Kidney (tissue), 14 donors: ENCODE measurements around the gene MAPK1. TPM values are rescaled to one million over a fixed set of nuclear protein-coding genes. Genes with fewer than 3 reads are reported as not detected.
"Not testable (repeated sequence)": the region's sequence is repeated elsewhere in the genome, so short reads cannot be mapped to it uniquely, and the experiment has no call there.

Experiments used
- DNase-seq, 5 donors: peaks; one replicate each; pipeline ENCODE4 v3.0.0-alpha.2; 2013 to 2020
- FAIRE-seq: peaks from 2 replicates; lab custom pipeline; 2012; peaks lifted over from hg19 to GRCh38; lab: Jason Lieb, UNC
- H3K27ac ChIP-seq, 2 donors: one replicate each; pipeline ENCODE4 v1.7.0; 2013; ENCODE audit warnings: low read depth in 2 of 2, low read length in 2 of 2, inconsistent platforms in 1 of 2
- H3K27me3 ChIP-seq: one replicate; pipeline ENCODE4 v1.7.1; 2013; ENCODE audit warnings: low read length, inconsistent platforms; ENCODE audit not compliant: control insufficient read depth, insufficient read depth
- H3K36me3 ChIP-seq, 3 donors: one replicate each; pipeline versions ENCODE4 v1.7.0 to v1.7.1; 2013; ENCODE audit warnings: low read length in 3 of 3, control low read depth in 1 of 3, inconsistent platforms in 1 of 3; ENCODE audit not compliant: insufficient read depth in 3 of 3, control insufficient read depth in 2 of 3
- H3K4me1 ChIP-seq, 3 donors: one replicate each; pipeline versions ENCODE4 v1.7.0 to v1.7.1; 2013; ENCODE audit warnings: low read length in 3 of 3, inconsistent platforms in 1 of 3, low read depth in 1 of 3; ENCODE audit not compliant: control insufficient read depth in 2 of 3, insufficient read depth in 2 of 3
- H3K4me3 ChIP-seq, 3 donors: one replicate each; pipeline versions ENCODE4 v1.7.0 to v1.8.1; 2013; ENCODE audit warnings: low read length in 3 of 3, control low read depth in 1 of 3, inconsistent platforms in 1 of 3
- H3K9ac ChIP-seq, 3 donors: one replicate each; pipeline versions ENCODE4 v1.7.0 to v1.7.1; 2013; ENCODE audit warnings: low read length in 3 of 3, control low read depth in 1 of 3, inconsistent platforms in 1 of 3
- H3K9me3 ChIP-seq, 3 donors: one replicate each; pipeline versions ENCODE4 v1.7.0 to v1.7.1; 2013; ENCODE audit warnings: low read length in 3 of 3, control low read depth in 1 of 3, inconsistent platforms in 1 of 3; ENCODE audit not compliant: control insufficient read depth in 2 of 3, insufficient read depth in 1 of 3
- CTCF ChIP-seq: IDR thresholded peaks from 3 replicates; pipeline ENCODE4 v1.5.1; 2012; ENCODE audit warnings: mild to moderate bottlenecking, moderate library complexity, borderline replicate concordance; ENCODE audit not compliant: insufficient read depth; ENCODE audit errors: extremely low read depth
- intact Hi-C: fragments of 100-400 bp; cut with DNase I; formaldehyde crosslinking; loops from one replicate; pipeline ENCODE4 v1.11.1; 2022
- polyA plus RNA-seq: library from polyadenylated mRNA; stranded (reverse); fragments of 350-450 nt; fragmentation: Illumina TruSeq; extraction: RNeasy Lipid Tissue Mini Kit (QIAGEN cat#74804); gene quantifications from one replicate; pipeline ENCODE4 v1.2.3, GENCODE V29; 2014; ENCODE audit warnings: low read depth, low replicate concordance; ENCODE audit not compliant: insufficient read depth
- total RNA-seq: library from RNA; stranded (reverse); fragmentation: NEBNext Ultra II Directional; extraction: Animal tissue kit (Norgen Biotek cat#: 25700); gene quantifications from one replicate; pipeline ENCODE4 v1.2.1, GENCODE V29; 2021
- donor health status: control.
- donor health status: control.
- donor health status: control.
- donor health status: control.
- donor health status: control.
- donor health status: DM: yes; HTN: yes; CAD: no.
- donor health status: Normal renal cell carcinoma (clear cell type).

The MAPK1 gene
- total and polyA plus RNA-seq, 2 donors from 2014 or later = 21.3 to 128 TPM

- H3K4me3 ChIP-seq = no peak overlapping the region
- H3K27me3 ChIP-seq = no peaks in the 10 kb centered on the region
- H3K9me3 ChIP-seq = no peaks in the 10 kb centered on the region
- TF ChIP-seq CTCF = no peak
- H3K36me3 ChIP-seq = no peaks in the 10 kb centered on the region
- DNase-seq = no peak
- peaks cover 0 to 3% (median under 1%) of the 10 kb centered on the region in 3 donors for H3K4me1 ChIP-seq
- no peak overlapping the region for H3K9ac ChIP-seq
- H3K27ac ChIP-seq = no peak overlapping the region
- intact Hi-C loops = no loop called here
- FAIRE-seq = no peak
Measured at GRCh38 chr22:21849489-21849888, 18.0 kb downstream of the MAPK1 start.

GRCh38 chr22:21848057-21848456 lies 19.4 kb downstream of the MAPK1 start:
- H3K9ac ChIP-seq, H3K36me3 ChIP-seq, H3K4me1 ChIP-seq, FAIRE-seq, H3K4me3 ChIP-seq, H3K9me3 ChIP-seq, H3K27ac ChIP-seq, H3K27me3 ChIP-seq, intact Hi-C loops, DNase-seq: not testable (repeated sequence)

- FAIRE-seq (no peak), DNase-seq (no peak)
- intact Hi-C loops = no loop called here
- Histone ChIP-seq H3K36me3 (no peaks in the 10 kb centered on the region), H3K27ac (no peak overlapping the region), H3K9ac (no peak overlapping the region), H3K4me1 (peaks cover 0 to 3% (median 3%) of the 10 kb centered on the region in 3 donors), H3K4me3 (no peak overlapping the region), H3K27me3 (no peaks in the 10 kb centered on the region), H3K9me3 (no peaks in the 10 kb centered on the region)
- TF ChIP-seq CTCF = no peak
Measured at GRCh38 chr22:21845558-21846453, 21.6 kb downstream of the MAPK1 start.

- no peak for TF ChIP-seq CTCF
- Histone ChIP-seq H3K4me1 (peaks cover 0 to 3% (median 0%) of the 10 kb centered on the region in 3 donors), H3K36me3 (no peaks in the 10 kb centered on the region), H3K27ac (no peak overlapping the region), H3K27me3 (no peaks in the 10 kb centered on the region), H3K4me3 (no peak overlapping the region), H3K9ac (no peak overlapping the region), H3K9me3 (no peaks in the 10 kb centered on the region)
- intact Hi-C loops = no loop called here
- DNase-seq = no peak
- FAIRE-seq = no peak
Measured at GRCh38 chr22:21842946-21843345, 24.5 kb downstream of the MAPK1 start.
